Smooth muscle cell of the coronary artery (primary cell): Measurements from ENCODE around the gene ECT2. TPM values are rescaled to one million over a fixed set of nuclear protein-coding genes. Genes with fewer than 3 reads are reported as not detected.

ENCODE experiments used
- total RNA-seq: library from RNA; depleted of rRNA; stranded (reverse); fragments of >200 nt; gene quantifications from 2 replicates; pipeline ENCODE4 v1.2.3, GENCODE V29; 2014; ENCODE audit warnings: low replicate concordance

Gene ECT2
- 9.5 and 16.5 TPM in 2 replicates for total RNA-seq

GRCh38 chr3:172750368-172751174 lies at the start of gene ECT2:
TSS of gene ECT2 (plus strand) at chr3:172750726. CDS start at chr3:172754531, 3,805 bp downstream.

GRCh38 chr3:172710664-172711453 lies 39.7 kb upstream of the ECT2 start, which contains the start of gene NCEH1:
TSS of gene NCEH1 (minus strand) at chr3:172711067. CDS start at chr3:172710984, 83 bp downstream.

Other genes with a start within 250 kb of the ECT2 start
- 1.4 and 6.3 TPM in 2 replicates for gene TNFSF10, start 227.3 kb upstream of the ECT2 start, total RNA-seq
- gene NCEH1, start 39.7 kb upstream of the ECT2 start, total RNA-seq: 2.0 and 14.0 TPM in 2 replicates